ENCODE measurements around the gene TTC12.

TTC12 gene

GRCh38 chr11:113408206-113408605 is 93.8 kb downstream of the TTC12 start:
- no peak for DNase-seq

- DNase-seq = no peak
These were observed 94.5 kb downstream of the TTC12 start for GRCh38 chr11:113408887-113409286.

- DNase-seq = no peak
These were observed 95.1 kb downstream of the TTC12 start for GRCh38 chr11:113409526-113409925.

- DNase-seq = no peak
These were observed 96.2 kb downstream of the TTC12 start for GRCh38 chr11:113410414-113411135.

- DNase-seq = no peak
These were observed 97.2 kb downstream of the TTC12 start for GRCh38 chr11:113411536-113411935.

- no peak for DNase-seq
These were observed 98.3 kb downstream of the TTC12 start for GRCh38 chr11:113412675-113413074.

GRCh38 chr11:113415343-113415742 is 101.0 kb downstream of the TTC12 start:
- no peak for DNase-seq

All from activated gamma-delta T cell treated with Interleukin-2 at 50 U/mL for 16 hours (primary cell).